Right kidney (tissue), 1 donor: Measurements from ENCODE around the gene EXOC2.

Experiments used
- DNase-seq: peaks from one replicate; pipeline ENCODE4 v3.0.0-alpha.2; 2016

Gene EXOC2

DNA sequence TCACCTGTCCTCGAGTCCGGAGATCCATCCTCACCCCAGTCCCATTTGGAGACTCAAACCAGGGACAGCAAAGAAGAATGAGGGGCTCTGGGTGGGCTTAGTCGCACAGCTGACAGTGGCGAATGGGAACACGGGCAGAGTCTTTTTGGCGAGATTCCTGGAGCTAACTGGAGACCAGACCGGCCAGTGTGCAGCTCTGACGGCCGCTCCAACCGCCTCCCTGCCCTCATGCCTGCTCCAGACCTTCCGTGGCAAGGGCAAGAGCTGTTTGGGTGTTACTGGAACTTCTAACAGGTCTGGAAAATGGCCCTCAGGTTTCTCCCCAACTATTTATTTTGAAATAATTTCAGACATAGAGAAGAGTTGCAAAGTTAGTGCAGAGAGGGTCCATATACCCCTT, 225.8 kb downstream of the EXOC2 start:
- DNase-seq = no peak

DNA sequence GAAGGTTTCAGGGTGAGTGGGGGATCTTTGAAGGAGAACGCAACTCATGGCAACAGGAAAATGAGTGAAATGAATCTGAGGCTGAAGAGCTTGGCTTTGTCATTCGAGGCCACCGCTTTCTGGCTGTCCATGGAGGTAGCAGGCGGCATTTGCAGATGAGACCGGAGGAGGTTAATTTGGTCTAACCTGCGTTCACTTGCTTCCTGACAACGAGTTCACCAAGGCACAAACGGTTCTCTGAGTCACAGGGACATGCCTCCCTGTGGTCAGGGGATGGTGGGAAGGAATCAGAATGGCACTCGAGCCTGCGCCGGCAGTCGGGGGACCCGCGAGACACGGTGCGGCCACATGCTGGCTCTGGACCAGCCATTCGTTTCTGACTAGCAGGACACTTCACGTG, 226.4 kb downstream of the EXOC2 start:
- no peak for DNase-seq

DNA sequence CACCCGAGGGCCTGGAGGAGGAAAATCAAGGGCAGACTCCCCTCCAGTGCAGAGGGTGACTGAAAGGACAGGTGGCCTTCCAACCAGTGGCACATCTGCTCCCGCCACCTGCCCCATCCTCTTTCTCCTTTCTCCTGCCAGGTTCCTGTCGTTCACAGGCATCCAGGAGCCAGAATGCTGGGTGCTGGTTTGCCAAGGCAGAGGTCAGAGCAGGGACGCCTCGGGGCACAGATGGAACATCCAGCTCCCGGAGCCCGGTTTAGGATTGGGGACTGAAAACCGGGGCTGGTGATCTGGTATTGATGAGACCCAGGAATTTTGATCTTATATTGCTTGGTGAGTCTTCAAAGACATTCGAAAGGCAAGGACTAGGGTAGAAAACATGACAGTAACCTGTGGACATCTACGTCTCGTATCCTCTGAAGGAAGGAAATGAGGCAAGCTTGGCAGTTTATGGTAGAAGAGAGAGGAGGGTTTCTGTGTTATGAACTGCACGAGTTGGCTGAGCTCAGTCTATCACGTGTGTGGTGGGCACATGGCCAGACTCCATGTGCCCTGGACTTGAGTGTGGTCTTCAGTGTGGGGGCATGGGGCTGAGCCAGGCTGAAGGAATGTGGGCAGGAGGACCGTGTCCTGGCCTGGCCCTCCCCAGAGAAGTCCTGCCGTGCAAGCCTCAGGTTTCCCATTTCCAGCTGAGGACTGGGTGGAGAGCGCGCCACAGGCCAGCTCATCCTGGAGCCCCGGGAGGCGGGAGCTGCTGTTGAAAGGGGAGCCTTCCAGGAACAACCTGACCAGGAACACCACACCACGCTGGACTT, 227.2 kb downstream of the EXOC2 start:
- no peak for DNase-seq

DNA sequence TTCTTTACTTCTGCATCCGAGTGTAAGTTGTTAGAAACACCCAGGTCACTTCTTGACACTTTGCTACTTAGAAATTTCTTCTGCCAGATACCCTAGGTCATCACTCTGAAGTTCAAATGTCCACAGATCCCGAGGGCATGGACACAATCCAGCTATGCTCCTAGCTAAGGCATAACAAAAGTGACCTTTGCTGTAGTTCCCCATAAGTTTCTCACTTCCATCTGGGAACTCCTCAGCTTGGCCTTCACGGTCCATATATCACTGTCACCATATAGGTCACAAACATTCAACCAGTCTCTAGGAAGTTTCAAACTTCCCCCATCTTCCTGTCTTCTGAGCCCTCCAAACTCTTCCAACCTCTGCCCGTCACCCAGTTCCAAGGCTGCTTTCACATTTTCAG, 236.1 kb downstream of the EXOC2 start:
- DNase-seq = no peak

DNA sequence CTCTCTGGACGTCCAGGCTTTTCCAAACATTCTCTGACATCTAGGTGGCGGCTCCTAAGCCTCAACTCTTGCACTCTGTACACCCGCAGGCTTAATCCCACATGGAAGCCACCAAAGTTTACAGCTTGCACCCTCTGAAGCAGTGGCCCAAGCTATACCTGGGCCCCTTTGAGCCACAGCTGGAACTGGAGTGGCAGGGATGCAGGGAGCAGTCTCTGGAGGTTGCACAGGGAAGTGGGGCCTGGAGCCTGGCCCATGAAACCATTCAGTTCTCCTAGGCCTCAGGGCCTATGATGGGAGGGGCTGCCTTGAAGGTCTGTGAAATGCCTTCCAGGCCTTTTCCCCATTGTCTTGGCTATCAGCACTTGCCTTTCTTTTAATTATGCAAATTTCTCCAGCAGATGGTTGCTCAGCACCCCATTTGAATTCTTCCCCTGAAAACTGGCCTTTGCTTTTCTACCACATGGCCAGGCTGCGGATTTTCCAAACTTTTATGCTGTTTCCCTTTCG, 236.5 kb downstream of the EXOC2 start:
- no peak for DNase-seq

DNA sequence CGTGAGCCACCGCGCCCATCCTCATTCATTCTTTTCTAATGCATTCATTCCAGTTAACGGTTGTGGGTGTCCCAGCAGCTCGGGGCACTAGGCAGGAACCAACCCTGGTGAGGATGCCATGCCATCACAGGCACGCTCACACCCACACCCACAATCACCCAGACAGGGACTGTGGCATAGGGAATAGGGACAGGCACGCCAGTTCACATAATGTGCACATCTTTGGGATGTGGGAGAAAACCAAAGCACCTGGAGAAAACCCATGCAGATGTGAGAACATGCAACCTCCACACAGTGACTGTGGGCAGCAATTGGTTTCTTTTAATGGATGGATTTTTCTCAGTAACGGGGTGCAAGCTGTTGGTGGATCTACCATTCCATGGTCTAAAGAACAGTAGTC, 237.1 kb downstream of the EXOC2 start:
- DNase-seq = no peak

DNA sequence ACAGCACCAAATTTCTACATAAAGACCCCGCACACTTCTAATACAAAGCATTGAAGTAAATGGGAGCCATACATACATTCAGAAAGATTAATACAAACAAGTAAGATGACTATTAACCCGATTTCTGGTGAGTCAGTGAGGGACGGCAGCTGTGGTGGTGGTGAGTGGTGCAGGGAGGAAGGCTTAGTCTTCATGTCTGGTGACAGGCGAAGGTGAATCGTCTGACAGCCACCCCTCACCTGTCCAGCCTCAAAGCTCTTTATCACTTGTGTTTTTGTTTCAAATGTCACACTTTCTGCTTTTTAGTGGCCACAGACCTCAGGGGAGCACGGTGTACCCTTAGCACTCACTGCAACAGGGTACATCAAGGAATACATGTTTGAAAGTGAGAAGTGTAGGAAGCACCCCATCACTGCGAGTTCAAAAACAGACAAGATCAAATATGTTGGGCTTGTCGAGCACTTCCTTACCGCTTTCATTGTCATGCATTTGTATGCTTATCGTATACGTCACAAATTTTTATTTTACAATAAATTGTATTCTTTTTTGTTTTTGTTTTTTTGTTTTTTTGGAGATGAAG, 237.8 kb downstream of the EXOC2 start:
- no peak for DNase-seq

DNA sequence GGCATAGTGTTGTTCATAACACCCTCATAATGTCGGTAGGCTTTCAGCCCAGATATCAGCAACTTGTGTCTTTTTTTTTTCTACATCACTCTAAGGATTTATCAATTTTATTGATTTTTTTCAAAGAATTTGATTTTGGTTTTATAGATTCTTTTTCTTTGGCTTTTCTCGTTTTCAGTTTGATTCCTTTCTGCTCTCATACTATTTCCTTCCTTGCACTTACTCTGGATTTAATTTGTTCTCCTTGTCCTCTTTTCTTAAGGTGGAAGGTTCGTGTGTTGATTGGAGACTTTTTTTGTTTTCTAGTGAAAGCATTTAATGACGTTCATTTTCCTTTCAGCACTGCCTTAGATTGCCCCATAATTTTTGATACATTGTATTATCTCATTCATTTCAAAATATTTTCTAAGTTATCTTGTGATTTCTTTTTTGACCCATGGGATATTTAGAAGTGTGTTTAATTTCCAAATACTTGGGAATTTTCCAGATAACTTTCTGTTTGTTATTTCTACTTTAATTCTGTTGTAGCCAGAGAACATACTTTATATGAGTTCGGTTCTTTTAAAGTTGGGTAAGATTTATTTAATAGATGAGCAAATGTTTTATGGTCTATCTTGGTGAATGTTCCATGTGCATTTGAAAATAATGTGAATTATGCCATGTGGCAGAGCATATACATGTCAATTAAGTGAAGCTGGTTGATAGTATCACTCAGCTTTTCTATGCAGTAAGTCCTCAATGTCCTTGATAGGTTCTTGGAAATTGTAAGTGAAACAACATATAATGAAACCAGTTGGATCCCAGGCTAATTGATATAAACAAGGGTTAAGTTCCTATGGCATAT, 238.6 kb downstream of the EXOC2 start:
- no peak for DNase-seq

DNA sequence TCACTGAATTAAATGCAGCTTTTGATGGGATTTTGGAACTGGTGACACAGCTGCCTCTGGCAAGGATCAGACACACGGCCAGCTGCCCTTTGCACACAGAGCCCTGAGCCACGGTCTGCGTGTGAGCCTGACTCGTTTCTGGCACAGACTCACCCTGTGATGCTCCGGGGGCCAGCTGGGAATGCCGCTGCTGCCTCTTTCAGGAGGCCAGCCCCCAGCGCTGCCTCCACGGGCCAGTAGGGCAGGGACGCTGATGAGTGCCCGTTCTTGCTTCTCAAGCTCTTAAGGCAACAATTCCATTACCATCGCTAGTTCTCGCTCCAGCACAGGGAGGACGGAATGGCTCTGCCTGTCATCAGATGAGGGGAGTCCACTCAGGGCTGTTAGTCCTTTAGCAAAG, 239.8 kb downstream of the EXOC2 start:
- no peak for DNase-seq

DNA sequence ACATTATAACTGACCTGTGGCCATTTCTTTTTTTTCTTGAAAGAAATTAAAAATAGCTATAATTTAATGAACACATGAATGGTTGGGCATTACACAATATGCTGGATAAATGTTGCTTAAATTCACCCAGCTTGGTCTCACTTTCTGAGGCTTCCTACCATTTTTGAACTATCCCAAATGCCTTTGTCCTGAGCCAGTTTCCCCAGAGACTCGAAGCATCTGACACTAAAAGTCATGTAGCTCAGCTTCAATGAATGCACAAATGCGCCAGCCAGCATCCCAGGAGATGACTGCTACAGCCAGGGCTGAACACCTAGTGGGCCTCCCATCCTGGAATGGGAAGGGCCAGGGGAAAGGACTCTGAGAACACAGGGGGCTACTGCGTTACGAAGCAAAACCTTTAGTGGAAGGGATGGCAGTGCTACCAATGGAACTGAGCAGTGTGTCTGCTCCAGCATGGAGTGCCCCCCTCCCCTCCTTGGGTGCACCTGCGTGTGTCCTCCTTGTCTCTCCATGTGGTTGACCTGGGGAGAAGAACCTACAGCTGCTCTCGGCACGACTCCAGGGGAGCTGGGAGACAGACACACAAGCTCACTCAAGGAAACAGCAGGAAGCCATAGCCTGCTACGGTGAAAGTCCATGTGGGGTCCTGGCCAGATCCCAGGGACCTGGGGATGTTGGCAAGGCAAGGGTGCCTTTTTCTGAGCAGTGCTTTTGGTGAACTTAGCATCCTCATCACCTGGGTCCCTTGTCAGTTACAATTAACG, 240.5 kb downstream of the EXOC2 start:
- no peak for DNase-seq

DNA sequence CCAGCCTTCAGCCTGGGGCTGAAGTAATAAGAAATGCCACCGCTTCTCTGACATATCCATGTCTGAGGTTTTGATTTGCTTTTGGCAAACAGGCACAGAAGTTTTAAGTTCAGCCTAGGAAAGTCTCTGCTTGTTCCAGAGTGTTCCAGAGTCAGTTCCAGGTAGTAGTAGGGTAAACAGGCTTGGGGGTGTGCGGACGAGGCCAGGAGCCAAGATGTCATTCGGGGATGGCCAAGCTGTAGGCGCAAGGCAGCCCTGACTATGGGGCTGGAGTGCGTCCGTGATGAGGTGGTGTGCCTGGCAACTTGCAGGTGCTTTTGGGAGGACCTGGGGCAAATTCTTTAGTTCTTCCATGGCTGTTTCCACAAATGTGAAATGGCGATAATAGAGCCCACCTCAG, 241.1 kb downstream of the EXOC2 start:
- DNase-seq = no peak

DNA sequence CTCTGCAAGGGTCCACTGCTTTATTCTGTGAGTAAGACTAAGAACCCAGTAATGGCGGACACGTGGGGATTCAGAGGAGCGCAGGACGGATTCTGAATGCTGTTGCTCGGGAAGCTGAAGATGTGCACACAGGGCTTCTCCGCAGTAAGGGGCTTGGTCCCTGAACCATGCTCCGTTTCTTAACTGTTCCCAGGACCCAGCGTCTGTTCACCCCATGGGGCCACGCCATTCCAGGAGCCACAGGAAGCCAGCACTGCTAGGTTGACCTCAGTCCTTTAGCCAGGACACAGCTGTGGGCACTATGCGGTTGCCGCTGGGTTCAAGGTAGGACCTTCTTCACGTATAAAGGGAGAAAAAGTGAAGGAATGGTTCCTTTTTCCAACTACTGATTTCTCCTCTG, 241.6 kb downstream of the EXOC2 start:
- no peak for DNase-seq

DNA sequence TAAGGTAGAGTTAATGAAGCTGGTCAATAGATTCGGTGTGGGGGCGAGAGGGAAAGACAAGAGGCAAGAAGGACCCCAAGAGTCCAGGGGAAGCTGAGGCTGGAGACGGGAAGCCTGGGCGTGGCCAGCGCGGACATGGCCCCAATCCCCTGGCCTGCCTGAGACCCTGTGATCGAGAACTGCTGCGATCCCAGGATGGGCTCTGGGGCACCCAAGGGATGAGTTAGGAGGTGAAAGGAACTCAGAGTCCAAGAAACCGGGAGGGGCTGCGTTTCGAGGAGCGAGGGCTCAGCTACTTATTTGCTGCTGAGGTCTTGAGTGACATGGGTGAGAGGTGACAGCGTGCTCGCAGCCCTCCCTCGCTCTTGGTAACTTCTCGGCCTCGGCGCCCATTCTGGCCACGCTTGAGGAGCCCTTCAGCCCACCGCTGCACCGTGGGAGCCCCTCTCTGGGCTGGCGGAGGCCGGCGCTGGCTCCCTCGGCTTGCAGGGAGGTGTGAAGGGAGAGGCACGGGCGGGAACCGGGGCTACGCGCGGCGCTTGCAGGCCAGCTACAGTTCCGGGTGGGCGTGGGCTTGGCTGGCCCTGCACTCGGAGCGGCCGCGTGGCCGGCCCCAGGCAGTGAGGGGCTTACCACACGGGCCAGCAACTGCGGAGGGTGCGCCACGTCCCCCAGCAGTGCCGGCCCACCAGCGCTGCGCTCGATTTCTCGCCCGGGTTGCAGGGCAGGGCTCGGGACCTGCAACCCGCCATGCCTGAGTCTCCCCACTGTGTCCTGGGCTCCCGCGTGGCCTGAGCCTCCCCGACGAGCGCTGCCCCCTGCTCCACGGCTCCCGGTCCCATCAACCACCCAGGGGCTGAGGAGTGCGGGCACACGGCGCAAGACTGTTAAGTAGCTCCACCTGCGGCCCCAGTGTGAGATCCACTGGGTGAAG, 243.2 kb downstream of the EXOC2 start:
- no peak for DNase-seq

DNA sequence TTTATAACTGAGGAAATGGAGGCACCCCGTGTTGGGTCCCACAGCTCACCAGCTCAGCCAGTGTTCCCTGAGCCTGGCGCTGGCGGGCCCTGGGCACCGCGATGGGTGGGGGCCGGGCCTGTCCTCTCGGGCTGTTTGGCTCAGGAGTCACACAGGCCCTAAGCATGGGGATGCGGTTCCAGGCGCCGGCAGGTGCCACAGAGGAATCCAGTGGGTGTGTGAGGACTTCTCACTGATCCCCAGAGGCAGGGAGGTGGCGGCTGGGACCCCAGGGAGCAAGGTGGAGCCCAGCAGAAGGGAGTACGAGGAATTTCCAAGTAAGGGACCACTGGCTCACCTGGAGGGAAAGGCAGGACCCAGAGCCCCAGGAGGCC, 243.9 kb downstream of the EXOC2 start:
- no peak for DNase-seq

DNA sequence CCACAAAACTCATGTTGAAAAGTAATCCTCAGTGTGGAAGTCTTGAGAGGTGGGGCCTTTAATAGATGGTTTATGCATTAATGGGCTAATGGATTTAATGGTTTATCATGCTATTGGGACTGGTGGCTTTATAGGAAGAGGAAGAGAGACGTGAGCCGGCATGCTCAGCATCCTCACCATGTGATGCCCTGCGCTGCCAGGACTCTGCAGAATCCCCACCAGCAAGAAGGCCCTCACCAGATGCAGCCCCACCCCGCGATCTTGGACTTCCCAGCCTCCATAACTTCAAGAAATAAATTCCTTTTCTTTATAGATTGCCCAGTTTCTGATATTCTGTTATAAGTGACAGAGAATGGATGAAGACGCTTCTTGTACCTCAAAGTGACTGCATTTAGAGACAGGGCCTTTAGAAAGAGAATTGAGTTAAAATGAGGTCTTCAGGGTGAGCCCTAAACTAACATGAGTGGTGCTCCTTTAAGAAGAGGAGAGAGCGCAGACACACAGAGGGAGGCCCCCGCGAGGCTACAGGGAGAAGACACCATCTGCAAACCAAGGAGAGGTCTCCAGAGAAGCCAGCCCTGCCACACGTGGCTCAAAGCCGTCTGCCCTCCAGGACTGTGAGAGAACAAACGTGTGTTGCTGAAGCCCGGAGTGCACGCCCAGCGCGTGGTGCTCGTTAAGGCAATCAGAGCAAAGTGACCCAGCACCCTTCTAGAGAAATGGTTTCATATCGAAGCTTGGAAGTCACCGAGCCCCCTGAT, 244.5 kb downstream of the EXOC2 start:
- DNase-seq = no peak

DNA sequence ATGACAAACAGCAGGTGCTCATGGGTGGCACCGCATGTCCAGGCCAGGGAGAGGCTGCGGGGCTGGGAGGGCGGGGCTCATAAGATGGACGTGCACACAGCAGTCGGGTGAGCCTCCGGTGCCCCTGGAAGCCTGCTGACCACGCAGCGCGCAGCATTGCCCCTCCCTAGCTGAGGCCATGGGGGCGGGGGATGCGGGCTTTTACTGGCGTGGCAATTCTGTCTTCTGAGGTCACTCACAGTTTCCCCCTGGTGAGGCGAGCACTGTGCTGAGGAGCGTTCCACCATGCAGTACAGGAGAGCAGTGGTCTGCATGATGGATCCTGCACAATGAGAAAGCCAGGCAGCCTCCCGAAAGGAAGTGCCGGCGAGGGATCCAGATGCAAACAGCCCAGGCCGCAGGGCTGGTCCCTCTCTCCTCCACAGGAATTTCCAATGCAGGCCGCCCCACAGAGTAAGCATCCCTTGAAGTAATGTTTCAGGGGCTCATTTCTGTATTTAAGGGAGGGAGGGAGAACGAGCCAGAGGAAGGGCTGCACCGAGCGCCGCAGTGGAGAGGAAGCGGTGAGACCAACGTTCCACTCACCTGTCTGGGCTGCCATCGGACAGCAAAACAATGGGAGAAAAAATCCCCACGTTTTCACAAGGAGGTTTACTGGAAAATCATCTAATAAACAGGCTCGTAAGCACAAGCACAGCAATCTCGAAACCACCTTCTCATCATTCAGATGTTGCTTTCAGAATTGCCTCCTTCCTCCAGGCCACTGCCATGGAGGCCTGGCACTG, 245.4 kb downstream of the EXOC2 start:
- no peak for DNase-seq

DNA sequence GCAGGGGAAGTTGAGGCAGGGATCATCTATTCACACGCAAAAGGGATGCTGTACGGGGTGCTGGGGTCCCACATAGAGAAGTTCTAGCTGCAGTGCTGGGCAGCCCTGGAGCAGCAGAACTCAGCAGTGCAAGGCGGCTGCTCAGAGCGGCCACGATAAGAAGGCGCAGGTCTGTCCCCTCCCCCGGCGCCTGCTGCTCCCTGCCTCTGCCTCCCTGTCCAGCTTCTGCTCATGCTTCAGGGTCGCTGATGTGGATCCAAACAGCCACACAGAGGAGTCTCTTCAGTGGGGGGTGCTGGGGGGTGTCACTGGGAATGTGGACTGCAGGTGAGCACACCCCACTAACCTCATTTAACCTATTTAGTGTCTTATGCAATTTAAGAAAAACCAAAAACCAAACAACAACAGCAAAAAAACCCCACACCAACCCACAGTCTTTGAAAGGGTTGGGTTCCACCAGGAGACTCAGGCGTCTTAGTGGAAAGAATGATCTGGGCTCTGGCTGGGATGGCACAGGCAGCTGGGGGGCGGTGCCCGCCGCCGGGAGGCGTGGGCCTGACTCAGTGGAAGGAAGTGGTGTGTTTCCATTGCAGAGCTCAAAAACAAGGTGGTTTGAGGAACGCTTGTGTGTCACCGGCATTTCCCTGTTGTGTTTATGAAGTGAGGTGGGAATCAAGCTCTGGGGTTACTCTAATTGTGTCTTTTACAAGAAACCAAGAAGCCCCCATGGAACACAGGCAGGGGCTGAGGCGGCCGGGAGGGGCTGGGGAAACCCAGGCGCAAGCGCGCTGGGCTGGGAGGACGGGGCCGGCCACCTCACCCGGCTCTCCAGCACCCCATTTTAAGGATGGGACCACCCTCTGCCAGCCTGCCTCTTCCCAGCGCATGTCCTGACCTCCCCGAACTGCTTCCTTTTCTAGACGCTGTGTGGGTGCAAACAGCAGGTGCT, 246.2 kb downstream of the EXOC2 start:
- DNase-seq = no peak
